Hypothalamus (tissue), 51 donors: ENCODE measurements around the gene SERPINB5.

Source experiments
- DNase-seq, 51 donors: peaks; one replicate each; lab custom pipeline; 2025; lab: John Stamatoyannopoulos, UW

SERPINB5 gene

DNA sequence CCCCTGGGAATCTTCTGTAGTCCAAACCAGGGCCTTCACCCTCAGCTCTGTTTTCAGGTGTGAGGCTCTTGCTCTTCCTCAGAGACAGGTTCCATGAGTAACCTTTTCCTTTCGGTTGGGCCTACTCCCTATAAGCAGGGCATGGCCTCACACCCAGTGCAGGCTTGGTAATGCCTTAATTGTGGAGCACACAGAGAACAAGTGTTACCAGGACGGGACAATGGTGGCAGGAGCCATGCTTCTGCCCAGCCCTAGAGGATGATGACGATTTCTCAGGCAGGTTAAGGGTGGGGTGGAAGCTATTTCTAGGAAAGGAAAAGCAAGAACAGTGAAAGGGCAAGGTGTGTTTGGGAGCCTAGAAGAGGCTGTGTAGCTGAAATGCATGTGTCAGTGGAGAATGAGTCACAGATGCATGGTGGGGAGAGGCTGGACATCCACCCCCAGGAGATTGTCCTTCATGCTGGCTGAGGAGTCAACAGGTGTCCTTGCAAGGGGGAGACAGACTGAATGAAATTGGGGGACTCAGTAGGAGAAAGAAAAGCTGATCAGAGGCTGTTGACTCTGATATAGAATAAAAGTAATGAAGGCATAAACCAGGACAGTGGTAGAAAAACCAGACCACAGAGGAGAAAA is 43.4 kb downstream of the SERPINB5 start:
- DNase-seq = no peak

DNA sequence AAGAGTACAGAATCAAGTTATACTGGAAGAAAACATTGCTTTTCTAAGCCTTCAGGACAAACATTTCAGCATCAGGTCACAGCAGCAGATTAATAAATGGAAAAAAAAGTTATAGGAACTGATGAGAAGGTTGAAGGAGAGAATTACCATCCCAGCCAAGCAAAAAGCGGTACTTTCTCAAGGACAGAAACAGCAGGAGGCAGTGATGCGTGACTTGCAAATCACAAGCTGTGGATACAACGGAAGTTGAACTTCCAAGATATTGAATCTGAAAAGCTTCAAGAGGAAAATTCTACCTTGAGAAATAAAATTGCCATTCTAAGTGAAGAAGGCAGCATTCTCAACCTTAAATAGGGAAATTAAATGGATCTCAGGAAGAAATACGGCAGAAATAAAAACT is 46.9 kb downstream of the SERPINB5 start:
- DNase-seq = no peak

DNA sequence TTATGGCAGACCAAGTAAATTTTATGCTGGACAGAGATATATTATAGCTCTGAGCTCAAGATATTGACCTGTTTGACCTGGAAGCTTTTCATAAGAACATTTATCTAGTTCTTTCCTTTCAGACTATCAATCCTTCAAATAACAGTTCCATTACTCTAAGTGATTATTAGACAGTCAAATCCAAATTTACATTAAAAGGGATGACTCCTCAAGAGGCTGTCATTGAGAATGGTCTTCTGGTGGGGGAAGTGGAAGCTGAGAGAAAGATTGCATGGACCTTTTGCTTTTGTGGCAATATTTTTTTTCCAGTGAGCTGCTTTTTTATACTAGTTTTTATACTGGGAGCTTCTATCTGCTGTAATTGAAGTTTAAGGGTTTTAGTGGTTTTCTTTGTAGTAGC is 50.5 kb downstream of the SERPINB5 start:
- DNase-seq = no peak

DNA sequence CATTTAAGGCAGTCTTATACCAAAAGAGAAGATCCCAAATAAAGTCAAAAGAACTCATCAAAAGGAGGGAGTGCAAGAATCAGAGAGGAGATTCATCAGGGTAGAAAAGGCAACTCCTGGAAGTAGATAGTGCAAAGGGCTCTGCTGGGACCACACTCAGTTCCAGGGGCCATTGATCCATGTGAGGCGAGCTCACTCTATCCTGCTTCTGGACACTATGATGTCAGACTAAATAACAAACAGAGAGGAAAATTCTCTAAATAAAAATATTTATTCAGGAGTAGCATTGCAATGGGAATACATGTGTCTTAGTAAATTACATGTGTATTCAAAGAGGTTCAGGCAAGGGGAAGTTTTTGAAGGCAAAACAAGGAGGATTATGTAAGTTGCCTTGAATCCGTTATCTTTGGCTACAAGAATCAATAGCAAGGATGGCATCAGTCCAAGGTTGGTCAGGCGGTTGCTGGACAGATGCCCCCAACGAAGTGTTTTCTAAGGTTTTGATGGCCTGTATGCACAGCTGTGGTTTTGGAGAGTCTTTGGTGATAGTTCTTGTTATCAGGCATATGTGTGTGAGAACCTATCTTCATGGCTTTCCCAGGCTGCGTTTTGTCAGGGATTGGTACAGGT is 52.2 kb downstream of the SERPINB5 start:
- no peak for DNase-seq

DNA sequence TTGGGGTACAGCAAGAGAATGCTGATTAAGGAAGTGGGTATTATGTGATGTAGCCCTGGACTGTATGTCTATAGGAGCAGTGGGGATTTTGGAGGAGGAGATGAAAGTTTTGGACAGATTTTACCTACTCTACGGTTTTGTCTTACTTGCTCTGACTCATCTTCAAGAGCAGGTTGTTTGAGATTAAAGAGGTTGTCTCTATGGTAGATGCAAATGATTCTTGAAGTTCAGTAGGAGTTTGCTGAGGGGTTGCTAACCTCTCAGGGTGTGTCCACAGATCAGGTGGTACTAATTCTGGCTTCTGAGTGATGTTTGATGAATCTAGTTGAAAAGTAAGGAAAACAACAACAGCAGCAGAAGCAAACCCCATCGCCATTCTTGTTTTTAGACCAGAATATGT is 55.7 kb downstream of the SERPINB5 start:
- DNase-seq = no peak

DNA sequence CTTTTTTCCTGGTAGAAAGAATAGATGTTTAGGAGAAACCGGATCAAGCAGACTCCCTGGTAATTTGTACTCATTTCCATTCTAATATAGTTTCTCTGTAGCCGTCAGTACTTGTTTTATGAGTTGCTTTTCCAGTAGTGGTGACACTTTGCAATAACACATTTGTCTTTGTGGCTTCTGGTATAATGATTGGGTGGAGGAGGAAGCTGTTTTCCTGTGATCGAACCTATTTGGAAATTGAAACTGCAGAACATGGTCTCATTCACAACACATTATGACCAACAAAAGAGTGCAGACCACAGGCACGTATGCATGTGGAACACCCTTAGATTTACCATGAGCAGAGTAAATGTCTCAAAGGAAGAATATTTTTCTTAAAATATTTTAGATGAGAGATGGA is 57.9 kb downstream of the SERPINB5 start:
- no peak for DNase-seq

DNA sequence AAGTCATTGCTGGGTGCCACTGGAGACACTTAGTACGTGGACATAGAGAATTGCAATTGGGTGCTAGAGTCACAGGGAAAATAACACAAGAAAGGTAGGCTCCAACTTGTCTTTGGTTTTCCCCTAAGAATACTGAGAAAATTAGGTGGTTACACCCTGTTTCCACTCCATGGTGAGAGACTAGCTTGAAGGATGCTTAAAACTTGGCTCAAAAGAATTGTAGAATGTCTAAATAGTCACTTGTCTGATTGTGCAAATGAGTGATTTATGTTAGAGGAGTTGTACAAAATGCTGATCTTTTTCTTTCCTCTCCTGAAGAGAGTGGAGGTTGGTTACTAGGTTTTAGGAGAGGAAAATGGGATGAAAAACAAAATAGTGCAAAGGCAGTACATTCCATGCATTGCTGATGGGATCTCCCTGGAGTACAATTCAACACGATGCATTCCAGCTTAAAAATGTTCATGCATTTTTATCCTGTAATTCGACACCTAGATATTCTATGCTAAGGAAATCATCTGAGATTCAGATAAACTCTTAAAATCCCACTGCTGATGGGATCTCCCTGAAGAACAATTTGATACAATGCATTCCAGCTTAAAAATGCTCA is 63.2 kb downstream of the SERPINB5 start:
- DNase-seq = no peak

DNA sequence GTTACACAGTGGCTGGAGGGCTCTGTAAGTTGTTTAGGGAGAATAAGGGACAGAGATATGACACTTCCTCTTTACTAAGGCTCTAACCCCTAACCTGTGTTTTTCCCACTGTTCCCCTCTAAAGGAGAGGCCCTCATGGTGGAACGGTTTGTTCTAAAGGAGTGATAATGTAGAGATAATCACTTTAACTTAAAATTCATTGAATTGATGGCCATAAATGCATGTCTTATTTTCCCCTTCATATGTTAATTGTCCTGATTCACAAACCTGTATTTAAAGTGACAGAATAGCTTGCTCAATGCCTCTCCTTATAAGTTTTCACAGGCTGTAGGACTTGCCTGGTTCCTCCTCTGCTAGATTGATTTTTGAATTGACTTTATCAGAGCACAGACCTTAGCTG is 65.3 kb downstream of the SERPINB5 start, which contains the start of gene SERPINB12:
Gene SERPINB12 (plus strand): TSS at position 301 of the 400 bp plus-strand sequence. CDS start 13,791 bp downstream, outside the sequence.
- no peak for DNase-seq

DNA sequence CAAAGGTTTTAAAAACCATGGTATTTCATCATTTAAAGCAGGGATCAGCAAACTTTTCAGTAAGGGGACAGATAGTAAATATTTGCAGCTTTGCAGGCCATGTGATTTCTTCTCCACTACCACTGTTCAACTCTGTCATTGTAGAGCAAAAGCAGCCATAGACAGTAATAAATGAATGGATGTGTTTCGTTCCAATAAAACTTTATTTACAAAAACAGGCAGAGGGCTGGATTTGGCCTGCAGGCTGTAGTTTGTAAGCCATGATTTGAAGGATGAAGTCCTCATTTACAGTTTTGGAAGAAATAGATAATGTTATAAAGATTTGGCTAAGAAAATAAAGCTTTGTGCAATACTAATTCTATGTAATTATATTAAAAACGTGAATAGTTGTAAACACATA is 67.3 kb downstream of the SERPINB5 start:
- no peak for DNase-seq

DNA sequence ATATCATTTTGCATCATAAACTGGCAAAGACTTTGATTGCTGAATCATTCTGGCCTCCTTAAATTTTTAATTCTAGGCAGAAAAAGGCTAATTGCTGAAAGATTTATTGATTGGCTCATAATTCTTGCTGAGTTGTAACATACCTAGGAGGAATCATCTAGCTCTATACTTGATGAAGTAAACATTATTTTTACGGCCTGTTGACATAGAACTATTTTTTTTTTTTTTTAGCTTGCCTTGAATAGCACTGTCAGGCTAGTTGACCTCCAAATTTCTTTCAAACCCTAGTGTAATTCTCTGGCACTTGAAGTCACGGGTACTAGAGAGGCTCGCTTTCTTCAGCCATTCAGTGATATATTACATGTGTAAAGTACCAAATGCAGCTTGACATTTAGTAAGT is 68.2 kb downstream of the SERPINB5 start:
- DNase-seq = no peak

DNA sequence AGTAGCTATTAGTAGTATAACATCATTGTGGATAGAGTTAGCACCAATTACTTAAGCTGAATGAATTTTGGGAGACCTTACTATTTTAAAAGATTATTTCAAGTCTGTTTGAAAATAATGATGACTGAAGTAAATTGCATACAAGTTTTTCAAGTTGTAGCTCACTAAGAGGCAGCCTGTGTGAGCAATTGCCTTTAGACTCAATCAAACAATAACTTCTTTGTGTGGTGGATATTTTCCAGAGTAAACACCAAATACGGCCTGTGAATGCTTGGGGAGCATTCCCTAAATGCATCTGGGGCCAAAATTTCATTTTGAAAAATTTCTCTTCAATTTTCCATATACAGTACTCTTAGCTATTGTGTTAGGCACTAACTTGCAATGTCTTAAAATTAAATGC is 73.3 kb downstream of the SERPINB5 start:
- DNase-seq = no peak

DNA sequence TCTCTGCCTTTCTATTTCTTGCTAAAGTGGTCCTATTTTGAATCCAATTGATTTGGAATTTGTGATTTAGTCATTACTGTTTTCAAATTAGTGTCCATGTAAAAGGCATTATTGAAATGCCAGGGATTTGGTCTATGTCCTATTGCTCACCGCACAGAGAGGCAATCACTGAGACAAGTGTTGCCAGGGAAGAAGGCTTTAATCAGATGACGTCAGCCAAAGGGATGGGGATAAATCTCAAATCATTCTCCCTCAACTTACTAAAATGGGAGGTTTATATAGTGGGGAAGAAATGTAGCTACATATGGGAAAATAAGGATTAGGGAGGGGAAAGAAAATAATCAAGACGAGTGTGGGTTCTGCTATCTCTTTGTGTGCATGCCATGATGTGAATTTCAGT is 75.0 kb downstream of the SERPINB5 start:
- no peak for DNase-seq

DNA sequence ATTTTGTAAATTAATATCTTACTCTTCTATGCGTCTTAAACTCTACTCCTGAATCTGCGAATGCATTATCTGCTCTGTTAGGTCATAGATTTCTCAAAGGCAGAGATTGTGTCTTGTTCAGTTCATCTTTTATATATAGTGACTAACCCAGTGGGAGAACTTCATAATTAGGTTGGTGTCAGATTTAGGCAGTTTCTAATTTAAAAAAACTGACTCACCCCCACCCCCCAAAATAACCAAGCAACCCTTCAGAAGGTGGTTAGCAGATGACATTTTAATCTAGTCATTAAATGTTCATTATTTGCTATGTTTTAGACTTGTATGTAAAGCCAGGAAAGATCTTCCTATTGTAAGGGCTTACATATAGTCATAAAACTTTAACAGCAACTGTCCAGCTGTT is 75.8 kb downstream of the SERPINB5 start:
- no peak for DNase-seq

DNA sequence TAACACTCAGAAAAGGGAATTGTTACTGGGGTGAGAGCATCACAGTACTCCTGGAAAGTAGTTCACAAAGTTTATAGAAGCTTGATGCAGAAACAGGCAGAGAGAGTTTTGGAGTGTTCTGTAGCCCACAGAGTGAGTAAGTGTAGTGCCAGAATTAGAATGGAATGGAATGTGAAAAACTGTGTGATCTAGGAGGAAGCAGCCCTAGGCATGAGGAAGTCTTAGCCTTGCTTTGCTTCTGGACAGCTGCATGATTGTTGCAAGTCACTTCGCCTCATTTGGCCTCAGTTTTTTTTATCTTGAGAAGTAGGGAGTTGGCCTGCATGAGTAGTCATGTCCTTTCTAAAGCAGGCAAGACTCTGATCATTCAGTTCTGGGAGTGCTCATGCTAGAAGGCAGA is 76.3 kb downstream of the SERPINB5 start:
- peak in 1 of 51 donors; percentile 4 for DNase-seq
